GM12864 (cell line): ENCODE data around the gene HSPG2.
"Not testable (repeated sequence)": the region's sequence is repeated elsewhere in the genome, so short reads cannot be mapped to it uniquely, and the experiment has no call there.

Experiments used
- DNase-seq: peaks from one replicate; pipeline ENCODE4 v3.0.0-alpha.2; 2011; ENCODE audit warnings: low read depth
- H3K4me3 ChIP-seq: 2 replicates; pipeline ENCODE4 v1.5.1; 2011; ENCODE audit warnings: mild to moderate bottlenecking, low read depth, low read length, control low read depth
- CTCF ChIP-seq: IDR thresholded peaks from 2 replicates; pipeline ENCODE4 v1.5.1; 2011; ENCODE audit warnings: low read depth, mild to moderate bottlenecking, moderate library complexity, low read length, control low read depth, inconsistent platforms; ENCODE audit errors: missing control alignments

HSPG2 gene

GRCh38 chr1:21828506-21829210 is 108.5 kb downstream of the HSPG2 start:
- no peak for DNase-seq
- no peak overlapping the region for H3K4me3 ChIP-seq
- no peak for TF ChIP-seq CTCF

DNA sequence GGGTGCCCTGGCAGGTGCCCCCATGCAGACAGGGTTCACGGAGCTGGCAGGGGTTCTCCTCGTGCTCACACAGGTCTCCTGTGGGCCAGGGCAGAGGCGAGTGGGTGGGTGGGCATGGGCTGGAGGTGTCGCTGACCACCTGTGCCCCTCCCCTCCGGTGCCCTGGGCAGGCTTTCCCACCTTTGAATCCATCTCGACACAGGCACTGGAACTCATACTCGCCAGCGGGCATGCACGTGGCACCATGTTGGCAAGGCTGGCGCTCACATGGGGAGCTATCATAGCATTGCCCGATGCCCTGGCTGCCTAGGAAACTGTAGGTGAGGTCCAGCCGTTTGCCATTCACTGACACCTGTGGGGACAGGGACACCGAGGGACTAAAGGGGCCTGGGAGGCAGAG is 109.0 kb downstream of the HSPG2 start:
- DNase-seq, result no peak
- no peak for TF ChIP-seq CTCF
- no peak overlapping the region for H3K4me3 ChIP-seq

DNA sequence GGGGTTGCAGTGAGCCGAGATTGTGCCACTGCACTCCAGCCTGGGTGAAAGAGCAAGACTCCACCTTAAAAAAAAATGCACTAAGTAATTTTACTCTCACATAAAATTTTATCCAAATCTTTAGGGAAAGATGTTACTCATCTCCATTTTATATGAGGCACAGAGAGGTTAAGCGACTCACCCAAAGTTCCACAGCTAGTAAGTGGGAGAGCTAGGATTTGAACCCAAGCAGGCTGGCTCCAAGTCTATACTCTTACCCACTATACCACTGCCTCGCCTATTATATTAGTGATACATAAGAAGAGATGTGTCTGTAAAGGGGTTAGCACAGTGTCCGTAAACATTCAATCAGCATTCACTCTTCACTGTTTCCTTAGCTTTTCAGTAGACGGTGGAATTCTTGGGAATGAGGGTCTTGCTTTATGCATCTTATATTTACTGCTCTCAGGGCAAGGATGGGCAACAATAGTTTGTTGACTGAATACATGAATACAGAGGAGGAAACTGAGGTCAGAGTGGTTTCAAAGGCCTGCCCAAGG is 109.9 kb downstream of the HSPG2 start:
- no peak overlapping the region for H3K4me3 ChIP-seq
- TF ChIP-seq CTCF, result no peak
- no peak for DNase-seq

- DNase-seq, H3K4me3 ChIP-seq: not testable (repeated sequence)
Observed at GRCh38 chr1:21826694-21827093, 110.4 kb downstream of the HSPG2 start.

- no peak for DNase-seq
- H3K4me3 ChIP-seq, result no peak overlapping the region
- TF ChIP-seq CTCF, result no peak
Observed at GRCh38 chr1:21825393-21825792, 111.7 kb downstream of the HSPG2 start.

GRCh38 chr1:21824926-21825325 is 112.2 kb downstream of the HSPG2 start:
- TF ChIP-seq CTCF, result no peak
- DNase-seq, result no peak
- H3K4me3 ChIP-seq, result no peak overlapping the region

DNA sequence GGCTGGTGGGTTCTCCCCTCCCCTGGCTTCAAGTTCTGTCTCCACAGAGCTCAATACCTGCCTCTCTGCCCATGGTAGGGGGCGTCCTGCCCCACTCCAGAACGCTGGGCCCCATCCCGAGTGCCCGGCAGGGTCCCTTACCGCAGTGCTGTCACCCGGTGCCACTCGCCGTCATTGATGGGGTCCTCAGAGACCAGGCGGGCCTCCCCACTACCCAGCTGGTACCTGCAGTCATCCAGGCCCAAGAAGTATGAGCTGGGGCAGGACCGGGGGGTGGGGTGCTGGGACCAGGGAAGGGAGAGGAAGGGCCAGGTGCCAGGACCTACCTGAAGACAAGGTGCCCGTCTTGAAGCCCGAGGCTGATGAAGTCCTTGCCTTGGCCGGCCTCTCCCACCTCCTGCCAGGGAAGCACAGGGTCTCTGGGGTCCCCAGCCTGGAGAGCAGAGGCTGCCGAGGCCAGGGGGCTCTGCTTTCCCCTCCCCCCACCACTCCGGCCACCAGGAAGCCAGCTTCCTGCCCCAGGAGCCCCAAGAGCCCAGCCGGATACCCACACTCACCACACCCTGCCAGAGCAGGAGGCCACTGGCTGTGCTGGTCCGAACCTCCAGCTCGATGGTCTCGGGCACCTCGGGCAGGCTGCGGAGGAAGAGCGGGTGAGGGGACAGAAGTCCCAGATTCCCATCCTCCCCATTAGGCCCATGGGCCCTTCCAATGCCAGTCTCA is 113.0 kb downstream of the HSPG2 start:
- no peak for DNase-seq

More for the DNA sequence above, 113.0 kb downstream of the HSPG2 start:
- no peak overlapping the region for H3K4me3 ChIP-seq
- TF ChIP-seq CTCF, result no peak
